Dendritic cell treated with granulocyte-macrophage colony-stimulating factor and Interleukin-4, amounts not matched to agents 40 ng/mL and 50 ng/mL, for 4 days (primary cell): ENCODE data around the gene C20orf141.
"Not testable (repeated sequence)": the region's sequence is repeated elsewhere in the genome, so short reads cannot be mapped to it uniquely, and the experiment has no call there.

Source experiments
- H3K27ac Mint-ChIP-seq: one replicate; pipeline ENCODE4 v1.8.0; 2022; ENCODE audit warnings: mild to moderate bottlenecking, mixed read lengths
- H3K27me3 Mint-ChIP-seq: one replicate; pipeline ENCODE4 v1.8.0; 2022; ENCODE audit warnings: mild to moderate bottlenecking, mixed read lengths
- H3K36me3 Mint-ChIP-seq: one replicate; pipeline ENCODE4 v1.8.0; 2022; ENCODE audit warnings: low read depth, mixed read lengths
- H3K4me1 Mint-ChIP-seq: one replicate; pipeline ENCODE4 v1.8.0; 2022; ENCODE audit warnings: low read depth, mixed read lengths
- H3K4me3 Mint-ChIP-seq: one replicate; pipeline ENCODE4 v1.8.0; 2022; ENCODE audit warnings: mild to moderate bottlenecking, moderate library complexity, mixed read lengths
- H3K9me3 Mint-ChIP-seq: one replicate; pipeline ENCODE4 v1.8.0; 2022; ENCODE audit warnings: mixed read lengths
- intact Hi-C: fragments of 100-400 bp; cut with micrococcal nuclease; formaldehyde crosslinking; loops from one replicate; pipeline ENCODE4 v1.15.0; 2022

The C20orf141 gene, protein sequence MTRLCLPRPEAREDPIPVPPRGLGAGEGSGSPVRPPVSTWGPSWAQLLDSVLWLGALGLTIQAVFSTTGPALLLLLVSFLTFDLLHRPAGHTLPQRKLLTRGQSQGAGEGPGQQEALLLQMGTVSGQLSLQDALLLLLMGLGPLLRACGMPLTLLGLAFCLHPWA

DNA sequence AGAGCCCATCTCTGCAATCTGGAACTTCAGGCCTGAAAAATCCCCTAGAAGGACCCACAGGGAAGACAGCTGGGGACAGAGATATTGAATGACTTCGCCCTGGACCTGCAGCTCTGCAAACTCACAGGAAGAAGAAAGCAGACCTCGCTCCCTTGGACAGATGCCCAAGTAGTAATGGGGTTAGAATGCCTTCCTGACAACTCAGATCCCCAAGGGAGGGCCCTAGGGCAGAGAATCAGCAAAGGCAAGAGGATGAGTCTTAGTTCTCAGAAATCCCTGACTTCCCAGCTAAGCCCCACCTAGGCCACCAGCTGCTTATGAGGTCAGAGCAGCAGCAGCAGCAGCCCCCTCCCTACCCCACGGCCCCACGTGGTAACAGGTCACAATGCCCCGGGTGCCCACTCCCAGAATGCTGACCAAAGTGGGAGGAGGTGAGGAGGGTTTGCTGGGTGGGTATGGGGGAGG is at the start of gene C20orf141:
Gene C20orf141 (plus strand): TSS at position 401 of the 465 bp plus-strand sequence. CDS start 198 bp downstream, outside the sequence.
- H3K27ac Mint-ChIP-seq, result peak within 1 kb of the TSS; percentile 43
- H3K9me3 Mint-ChIP-seq, result peaks cover 8% of the 10 kb centered on the region
- H3K27me3 Mint-ChIP-seq, result peaks cover 41% of the 10 kb centered on the region
- peaks cover 10% of the 10 kb centered on the region for H3K4me1 Mint-ChIP-seq
- no peaks in the 10 kb centered on the region for H3K36me3 Mint-ChIP-seq
- intact Hi-C loops, result no loop called here
- H3K4me3 Mint-ChIP-seq, result no peak within 1 kb of the TSS

DNA sequence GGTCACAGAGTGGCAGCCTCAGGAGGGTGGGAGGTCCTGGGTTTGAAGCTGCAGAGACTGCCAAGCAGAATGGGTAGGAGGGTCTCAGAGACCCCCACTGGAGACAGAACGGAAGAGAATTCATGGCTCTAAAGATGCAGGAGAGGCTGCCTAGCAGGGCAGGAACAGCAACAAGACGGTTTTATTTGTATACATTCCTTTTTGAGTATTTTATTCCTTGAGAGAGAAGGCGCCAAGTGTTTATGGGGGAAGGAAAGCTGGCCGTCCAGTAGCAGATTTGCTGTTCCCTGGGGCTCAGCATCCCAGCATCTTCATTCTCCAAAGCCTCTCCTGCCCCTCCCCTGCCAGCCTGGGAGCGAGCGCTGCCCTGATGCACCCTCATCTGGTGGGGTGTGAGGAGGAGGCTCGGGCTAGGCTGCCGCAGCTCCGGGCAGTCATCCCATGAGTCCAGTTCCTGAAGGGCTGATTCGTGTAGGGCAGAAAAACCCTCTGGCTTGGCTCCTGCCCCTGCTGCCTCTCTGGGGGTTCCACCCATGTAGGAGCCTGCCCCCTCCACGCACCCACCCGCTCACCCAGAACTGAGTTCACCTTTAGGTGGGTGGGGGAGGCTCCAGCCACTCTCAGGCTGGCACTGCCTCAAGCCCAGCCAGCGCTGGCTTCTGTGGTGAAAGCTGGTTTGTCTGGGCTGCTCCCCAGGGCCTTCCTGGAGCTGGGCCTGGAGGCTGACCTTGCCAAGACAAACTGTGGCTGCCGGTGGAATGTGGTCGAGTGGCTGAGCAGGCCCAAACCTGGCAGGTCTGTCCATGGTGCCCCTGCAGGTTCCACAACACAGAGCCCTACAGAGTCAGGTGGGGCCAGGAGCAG is 46.8 kb upstream of the C20orf141 start:
- Mint-ChIP-seq H3K4me3 (no peak overlapping the region), H3K27ac (no peak overlapping the region), H3K4me1 (peaks cover 19% of the 10 kb centered on the region), H3K36me3 (no peaks in the 10 kb centered on the region), H3K27me3 (peaks cover 31% of the 10 kb centered on the region), H3K9me3 (no peaks in the 10 kb centered on the region)
- intact Hi-C loops, result no loop called here

DNA sequence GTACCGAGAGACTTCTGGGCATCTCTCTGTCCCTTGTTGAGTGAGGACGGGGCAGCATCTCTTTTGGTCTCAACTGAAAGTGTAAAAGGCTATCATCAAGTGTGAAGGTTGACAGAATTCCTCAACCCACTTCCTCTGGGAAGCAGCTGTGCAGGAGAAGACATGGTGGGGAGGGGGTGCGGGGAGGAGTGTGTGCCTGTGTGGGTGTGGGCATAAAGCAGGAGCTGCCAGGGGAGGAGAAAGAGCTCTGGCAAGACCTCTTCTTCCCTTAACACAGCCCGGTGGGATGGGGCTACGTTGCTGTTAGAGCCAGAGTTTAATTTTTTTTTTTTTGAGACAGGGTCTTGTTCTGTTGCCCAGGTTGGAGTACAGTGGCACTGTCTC is 46.2 kb upstream of the C20orf141 start:
- Mint-ChIP-seq H3K27me3 (peaks cover 28% of the 10 kb centered on the region), H3K4me3 (no peak overlapping the region), H3K4me1 (peaks cover 25% of the 10 kb centered on the region), H3K9me3 (no peaks in the 10 kb centered on the region), H3K36me3 (no peaks in the 10 kb centered on the region), H3K27ac (peak overlapping the region; percentile 13)
- intact Hi-C loops, result no loop called here

DNA sequence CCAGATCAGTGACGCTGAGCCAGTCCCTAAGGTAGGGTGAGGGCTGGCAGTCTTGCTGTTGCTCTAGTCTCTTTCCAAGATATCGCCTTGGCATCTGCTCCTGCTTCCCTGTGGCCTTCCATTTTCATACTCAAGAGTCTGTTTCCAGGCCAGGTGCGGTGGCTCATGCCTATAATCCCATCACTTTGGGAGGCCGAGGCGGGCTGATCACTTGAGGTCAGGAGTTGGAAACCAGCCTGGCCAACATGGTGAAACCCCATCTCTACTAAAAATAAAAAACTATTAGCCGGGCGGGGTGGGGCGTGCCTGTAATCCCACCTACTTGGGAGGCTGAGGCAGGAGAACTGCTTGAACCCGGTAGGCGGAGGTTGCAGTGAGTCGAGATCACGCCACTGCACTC is 44.7 kb upstream of the C20orf141 start:
- H3K27ac Mint-ChIP-seq, intact Hi-C loops: not testable (repeated sequence)
- H3K27me3 Mint-ChIP-seq, result peaks cover 23% of the 10 kb centered on the region

GRCh38 chr20:2771631-2772080 is 43.1 kb upstream of the C20orf141 start:
- no peaks in the 10 kb centered on the region for H3K36me3 Mint-ChIP-seq
- intact Hi-C loops, result no loop called here
- no peaks in the 10 kb centered on the region for H3K9me3 Mint-ChIP-seq
- H3K27ac Mint-ChIP-seq, result peak overlapping the region; percentile 36
- H3K27me3 Mint-ChIP-seq, result peaks cover 23% of the 10 kb centered on the region
- no peak overlapping the region for H3K4me3 Mint-ChIP-seq
- H3K4me1 Mint-ChIP-seq, result peaks cover 29% of the 10 kb centered on the region

More for the DNA sequence above, 44.7 kb upstream of the C20orf141 start:
- H3K4me3 Mint-ChIP-seq, H3K36me3 Mint-ChIP-seq, H3K9me3 Mint-ChIP-seq: not testable (repeated sequence)
- H3K4me1 Mint-ChIP-seq, result peaks cover 25% of the 10 kb centered on the region

DNA sequence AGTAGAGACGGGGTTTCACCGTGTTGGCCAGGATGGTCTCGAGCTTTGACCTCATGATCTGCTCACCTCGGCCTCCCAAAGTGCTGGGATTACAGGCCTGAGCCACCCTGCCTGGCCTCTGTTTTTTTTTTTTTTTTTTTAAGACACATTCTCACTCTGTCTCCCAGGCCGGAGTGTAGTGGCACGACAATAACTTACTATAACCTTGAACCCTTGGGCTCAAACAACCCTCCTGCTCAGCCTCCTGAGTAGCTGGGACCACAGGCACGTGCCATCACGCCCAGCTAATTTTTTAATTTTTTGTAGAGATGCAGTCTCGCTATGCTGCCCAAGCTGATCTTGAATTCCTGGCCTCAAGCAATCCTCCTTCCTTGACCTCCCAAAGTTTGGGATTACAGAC is 41.0 kb upstream of the C20orf141 start:
- Mint-ChIP-seq H3K27me3 (peaks cover 18% of the 10 kb centered on the region), H3K4me1 (peaks cover 37% of the 10 kb centered on the region), H3K9me3 (no peaks in the 10 kb centered on the region), H3K27ac (peak overlapping the region; percentile 60), H3K36me3 (no peaks in the 10 kb centered on the region), H3K4me3 (no peak overlapping the region)
- intact Hi-C loops, result no loop called here

DNA sequence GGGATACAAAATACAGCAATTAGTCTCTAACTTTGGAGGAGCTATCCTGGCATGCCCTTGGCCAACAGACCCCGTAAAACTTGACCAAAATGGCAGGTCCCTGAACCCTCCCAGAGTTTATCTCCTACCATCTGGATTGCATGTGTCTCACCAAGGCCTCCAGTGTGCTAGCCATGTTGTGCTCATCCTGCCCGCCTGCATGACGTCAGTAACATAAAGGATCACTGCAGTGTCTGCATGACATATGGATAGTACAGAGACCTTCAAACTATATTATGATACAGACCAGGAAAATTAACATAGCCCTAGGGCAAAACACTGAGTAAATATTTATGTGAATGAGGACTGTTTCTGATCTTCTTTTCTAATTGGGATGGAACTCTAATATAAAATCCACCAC is 39.6 kb upstream of the C20orf141 start:
- Mint-ChIP-seq H3K9me3 (no peaks in the 10 kb centered on the region), H3K27ac (peak overlapping the region; percentile 60), H3K4me3 (no peak overlapping the region), H3K4me1 (peaks cover 39% of the 10 kb centered on the region), H3K36me3 (no peaks in the 10 kb centered on the region), H3K27me3 (peaks cover 7% of the 10 kb centered on the region)
- intact Hi-C loops, result loop anchor here (5.0 kb wide), 1 partner anchor 57 kb away; no protein-coding TSS in a partner anchor

DNA sequence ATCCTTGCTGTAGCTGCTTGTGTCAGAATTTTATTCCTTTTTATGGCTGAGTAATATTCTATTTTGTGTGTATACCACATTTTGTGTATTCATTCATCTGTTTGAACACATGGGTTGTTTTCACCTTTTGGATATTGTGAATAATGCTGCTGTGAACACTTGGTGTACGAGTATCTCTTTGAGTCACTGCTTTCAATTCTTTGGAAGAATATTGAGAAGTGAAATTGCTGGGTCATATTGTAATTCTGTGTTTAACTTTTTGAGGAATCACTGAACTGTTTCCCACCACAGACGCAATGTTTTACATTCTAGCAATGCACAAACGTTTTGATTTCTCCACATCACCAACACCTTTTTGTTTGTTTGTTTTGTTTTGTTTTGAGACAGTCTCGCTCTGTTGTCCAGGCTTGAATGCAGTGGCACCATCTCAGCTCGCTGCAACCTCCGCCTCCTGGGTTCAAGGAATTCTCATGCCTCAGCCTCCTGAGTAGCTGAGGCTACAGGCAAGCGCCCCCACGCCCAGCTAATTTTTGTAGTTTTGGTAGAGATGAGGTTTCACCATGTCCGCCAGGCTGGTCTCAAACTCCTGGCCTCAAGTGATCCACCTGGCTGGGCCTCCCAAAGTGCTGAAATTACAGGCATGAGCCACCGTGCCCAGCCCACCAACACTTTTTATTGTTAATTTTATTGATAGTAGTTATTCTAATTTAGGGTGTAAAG is 36.0 kb upstream of the C20orf141 start:
- Mint-ChIP-seq H3K4me1 (peaks cover 20% of the 10 kb centered on the region), H3K4me3 (no peak overlapping the region), H3K36me3 (no peaks in the 10 kb centered on the region), H3K27me3 (peaks cover 13% of the 10 kb centered on the region), H3K9me3 (no peaks in the 10 kb centered on the region), H3K27ac (peak overlapping the region; percentile 83)
- intact Hi-C loops, result loop anchor here (5.0 kb wide), 1 partner anchor 54 kb away; no protein-coding TSS in a partner anchor

DNA sequence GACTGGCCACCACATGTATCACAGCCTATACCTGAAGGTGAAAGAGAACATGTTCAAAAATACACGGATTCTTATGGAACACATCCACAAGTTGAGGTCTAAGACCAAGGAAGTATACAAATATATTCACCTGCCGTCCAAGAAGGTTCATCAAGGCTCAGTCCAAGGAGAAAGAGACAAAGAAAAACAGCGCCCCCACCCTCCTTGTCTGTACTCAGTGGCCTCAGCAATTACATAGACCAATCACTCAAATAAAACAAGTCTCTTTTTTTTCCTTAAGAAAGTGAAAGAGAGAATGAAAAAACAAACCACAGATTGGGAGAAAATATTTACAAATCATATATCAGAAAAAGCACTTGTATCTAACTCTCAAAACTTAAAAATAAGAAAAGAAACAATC is 33.8 kb upstream of the C20orf141 start:
- intact Hi-C loops, result no loop called here
- H3K27ac Mint-ChIP-seq, result no peak overlapping the region
- no peaks in the 10 kb centered on the region for H3K36me3 Mint-ChIP-seq
- peaks cover 16% of the 10 kb centered on the region for H3K4me1 Mint-ChIP-seq
- H3K4me3 Mint-ChIP-seq, result no peak overlapping the region
- H3K27me3 Mint-ChIP-seq, result peaks cover 19% of the 10 kb centered on the region
- no peaks in the 10 kb centered on the region for H3K9me3 Mint-ChIP-seq

GRCh38 chr20:2783908-2784566 is 30.8 kb upstream of the C20orf141 start:
- Mint-ChIP-seq H3K27me3 (peaks cover 28% of the 10 kb centered on the region), H3K9me3 (no peaks in the 10 kb centered on the region), H3K4me1 (peaks cover 6% of the 10 kb centered on the region), H3K36me3 (no peaks in the 10 kb centered on the region), H3K4me3 (no peak overlapping the region), H3K27ac (no peak overlapping the region)
- intact Hi-C loops, result no loop called here

DNA sequence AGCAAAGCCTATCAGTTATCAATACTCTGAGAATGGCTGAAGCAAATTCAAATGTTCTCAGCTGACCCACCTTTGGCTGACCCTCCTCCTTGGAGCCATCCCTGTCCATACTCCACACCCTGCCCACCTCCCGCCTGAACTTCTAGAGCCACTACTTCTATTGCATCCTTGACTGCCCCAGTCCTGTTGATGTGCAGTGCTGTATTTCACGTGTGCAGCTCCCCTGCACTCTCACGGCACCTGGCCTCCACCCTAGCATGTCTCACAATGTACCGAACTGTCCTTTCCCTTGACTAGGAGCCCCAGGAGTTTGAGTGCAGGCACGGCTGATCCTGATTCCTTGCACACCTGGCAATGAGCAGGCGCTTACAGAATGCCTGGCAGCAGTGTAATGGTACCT is 21.3 kb upstream of the C20orf141 start:
- Mint-ChIP-seq H3K4me3 (no peak overlapping the region), H3K9me3 (no peaks in the 10 kb centered on the region), H3K27ac (no peak overlapping the region), H3K36me3 (no peaks in the 10 kb centered on the region), H3K4me1 (no peaks in the 10 kb centered on the region), H3K27me3 (peaks cover 27% of the 10 kb centered on the region)
- intact Hi-C loops, result no loop called here

- Mint-ChIP-seq H3K27ac (no peak overlapping the region), H3K36me3 (no peaks in the 10 kb centered on the region), H3K27me3 (peaks cover 31% of the 10 kb centered on the region), H3K4me3 (no peak overlapping the region), H3K9me3 (no peaks in the 10 kb centered on the region), H3K4me1 (peaks cover 6% of the 10 kb centered on the region)
- intact Hi-C loops, result no loop called here
Measured at GRCh38 chr20:2794202-2794748, 20.5 kb upstream of the C20orf141 start.

- Mint-ChIP-seq H3K27ac (no peak overlapping the region), H3K9me3 (no peaks in the 10 kb centered on the region), H3K4me1 (peaks cover 13% of the 10 kb centered on the region), H3K36me3 (no peaks in the 10 kb centered on the region), H3K27me3 (peaks cover 33% of the 10 kb centered on the region), H3K4me3 (no peak overlapping the region)
- intact Hi-C loops, result no loop called here
Measured at GRCh38 chr20:2794866-2795447, 19.8 kb upstream of the C20orf141 start.
